Fibroblast of mammary gland (primary cell): ENCODE data around the gene PRKN.

Source experiments
- DNase-seq: peaks from one replicate; pipeline ENCODE4 v3.0.0-alpha.2; 2010; ENCODE audit warnings: low read depth
- H3K4me3 ChIP-seq: 2 replicates; pipeline ENCODE4 v1.5.1; 2011; ENCODE audit warnings: low read depth, mild to moderate bottlenecking, low read length, moderate library complexity; ENCODE audit not compliant: control insufficient read depth
- TF ChIP-seq, protein P1 (sequence below): conservative IDR thresholded peaks from 2 replicates; pipeline ENCODE4 v1.5.1; 2011; ENCODE audit warnings: low read depth, low read length, inconsistent platforms; ENCODE audit not compliant: control insufficient read depth, insufficient read depth

PRKN gene

DNA sequence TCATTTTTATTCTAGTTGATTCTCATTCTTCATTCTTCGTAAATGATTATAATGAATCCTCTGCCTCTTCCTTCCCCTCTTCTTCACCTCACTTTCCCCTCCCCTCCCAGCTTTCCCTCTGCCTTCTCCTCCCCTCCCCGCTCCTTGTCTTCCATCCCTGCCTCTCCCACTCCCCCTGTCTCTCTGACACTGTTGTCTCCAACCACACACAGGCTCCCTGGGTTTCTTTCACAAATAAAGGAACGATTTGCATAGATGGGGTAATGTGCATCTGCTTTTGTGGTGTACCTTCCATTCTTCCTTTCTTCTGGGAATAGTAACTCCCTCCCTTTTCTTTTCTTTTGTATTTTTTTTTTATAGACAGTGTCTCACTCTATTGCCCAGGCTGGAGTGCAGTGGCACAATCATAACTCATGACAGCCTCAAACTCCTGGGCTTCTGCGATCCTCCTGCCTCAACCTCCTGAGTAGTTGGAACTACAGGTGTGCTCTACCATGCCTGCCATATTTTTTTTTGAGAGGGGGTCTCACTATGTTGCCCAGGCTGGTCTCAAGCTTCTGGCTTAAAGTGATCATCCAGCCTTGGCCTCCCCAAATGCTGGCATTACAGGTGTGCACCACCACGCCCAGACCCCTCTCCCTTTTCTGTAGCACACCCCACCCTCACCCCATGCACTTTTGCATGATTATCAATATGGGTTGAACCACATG, 318.6 kb downstream of the PRKN start:
- H3K4me3 ChIP-seq, result no peak overlapping the region
- TF ChIP-seq, protein P1, sequence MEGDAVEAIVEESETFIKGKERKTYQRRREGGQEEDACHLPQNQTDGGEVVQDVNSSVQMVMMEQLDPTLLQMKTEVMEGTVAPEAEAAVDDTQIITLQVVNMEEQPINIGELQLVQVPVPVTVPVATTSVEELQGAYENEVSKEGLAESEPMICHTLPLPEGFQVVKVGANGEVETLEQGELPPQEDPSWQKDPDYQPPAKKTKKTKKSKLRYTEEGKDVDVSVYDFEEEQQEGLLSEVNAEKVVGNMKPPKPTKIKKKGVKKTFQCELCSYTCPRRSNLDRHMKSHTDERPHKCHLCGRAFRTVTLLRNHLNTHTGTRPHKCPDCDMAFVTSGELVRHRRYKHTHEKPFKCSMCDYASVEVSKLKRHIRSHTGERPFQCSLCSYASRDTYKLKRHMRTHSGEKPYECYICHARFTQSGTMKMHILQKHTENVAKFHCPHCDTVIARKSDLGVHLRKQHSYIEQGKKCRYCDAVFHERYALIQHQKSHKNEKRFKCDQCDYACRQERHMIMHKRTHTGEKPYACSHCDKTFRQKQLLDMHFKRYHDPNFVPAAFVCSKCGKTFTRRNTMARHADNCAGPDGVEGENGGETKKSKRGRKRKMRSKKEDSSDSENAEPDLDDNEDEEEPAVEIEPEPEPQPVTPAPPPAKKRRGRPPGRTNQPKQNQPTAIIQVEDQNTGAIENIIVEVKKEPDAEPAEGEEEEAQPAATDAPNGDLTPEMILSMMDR, result no peak
- DNase-seq, result no peak

DNA sequence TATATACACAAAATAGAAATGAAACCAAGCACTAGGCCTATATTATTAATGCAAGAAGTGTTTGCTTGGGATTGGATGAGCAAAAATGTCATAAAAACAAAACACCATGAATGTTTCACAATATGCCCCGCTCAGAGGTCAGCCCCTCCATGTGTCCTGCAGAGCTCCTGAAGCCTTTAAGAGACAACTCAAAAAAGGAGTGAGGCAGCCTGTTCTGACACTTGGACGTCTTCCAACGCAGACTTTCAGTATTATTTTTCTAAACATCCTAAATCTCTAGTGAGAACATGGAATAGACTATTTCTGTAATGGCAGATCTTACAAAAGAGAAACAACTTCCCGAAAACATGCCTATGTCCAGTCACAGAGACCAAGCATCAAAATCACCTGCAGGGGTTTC, 322.6 kb downstream of the PRKN start:
- no peak for DNase-seq
- no peak overlapping the region for H3K4me3 ChIP-seq
- TF ChIP-seq, protein P1, result no peak

DNA sequence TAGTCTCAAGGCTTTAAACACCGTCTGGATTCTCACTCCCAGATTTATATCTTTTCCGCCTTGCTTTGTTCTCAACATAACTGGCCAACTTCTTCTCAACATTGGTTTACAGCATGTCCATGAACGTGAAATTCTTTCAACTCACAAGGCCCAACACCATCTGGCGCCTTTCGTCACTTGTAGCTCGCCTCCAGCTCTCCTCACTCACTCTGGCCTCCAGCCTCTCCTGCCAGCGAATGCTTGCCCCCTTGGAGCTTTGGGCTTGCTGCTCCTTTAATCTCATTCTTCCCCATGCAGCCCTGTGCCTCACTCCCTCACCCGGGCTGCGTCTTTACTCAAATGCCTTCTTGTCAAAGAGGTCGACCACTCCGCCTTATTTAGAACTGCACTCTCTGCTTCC, 324.5 kb downstream of the PRKN start:
- TF ChIP-seq, protein P1, result no peak
- no peak for DNase-seq
- H3K4me3 ChIP-seq, result no peak overlapping the region

DNA sequence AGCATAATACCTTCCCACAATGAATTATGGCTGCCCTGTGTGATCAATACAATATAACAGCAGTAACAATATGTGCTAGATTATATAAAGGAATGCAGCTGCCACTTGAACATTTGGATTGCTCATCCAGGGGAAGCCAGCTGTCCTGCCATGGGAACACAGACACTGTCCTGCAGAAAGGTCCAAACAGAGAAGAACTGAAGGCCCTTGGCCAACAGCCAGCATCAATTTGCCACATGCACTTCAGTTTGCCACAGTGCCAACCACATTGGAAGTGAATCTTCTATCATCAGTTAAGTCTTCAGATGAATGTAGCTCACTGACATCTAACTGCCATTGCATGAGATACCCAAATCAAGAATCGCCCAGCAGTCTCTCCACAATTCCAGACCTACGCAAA, 332.4 kb downstream of the PRKN start:
- no peak for DNase-seq
- no peak overlapping the region for H3K4me3 ChIP-seq
- TF ChIP-seq, protein P1, result no peak

DNA sequence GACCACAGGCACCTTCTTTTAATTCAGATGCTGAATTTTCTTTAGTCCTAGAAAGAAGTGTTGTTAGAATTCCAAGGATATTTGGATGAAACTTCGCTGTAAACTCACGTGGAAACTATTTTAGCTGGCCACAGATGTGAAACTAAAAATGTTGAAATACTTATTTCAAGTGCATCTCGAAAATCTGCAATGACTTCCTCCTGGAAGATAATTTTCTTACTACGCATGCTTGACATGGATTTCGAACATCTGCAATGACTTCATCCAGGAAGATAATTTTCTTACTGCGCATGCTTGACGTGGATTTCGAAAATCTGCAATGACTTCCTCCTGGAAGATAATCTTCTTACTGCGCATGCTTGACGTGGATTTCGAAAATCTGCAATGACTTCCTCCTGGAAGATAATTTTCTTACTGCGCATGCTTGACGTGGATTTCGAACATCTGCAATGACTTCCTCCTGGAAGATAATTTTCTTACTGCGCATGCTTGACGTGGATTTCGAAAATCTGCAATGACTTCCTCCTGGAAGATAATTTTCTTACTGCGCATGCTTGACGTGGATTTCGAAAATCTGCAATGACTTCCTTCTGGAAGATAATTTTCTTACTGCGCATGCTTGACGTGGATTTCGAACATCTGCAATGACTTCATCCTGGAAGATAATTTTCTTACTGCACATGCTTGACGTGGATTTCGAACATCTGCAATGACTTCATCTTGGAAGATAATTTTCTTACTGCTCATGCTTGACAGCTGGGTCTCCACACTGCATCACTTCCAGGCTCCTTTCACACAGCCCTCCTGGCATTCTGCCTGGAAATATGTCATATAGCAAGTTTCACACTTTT, 336.4 kb downstream of the PRKN start:
- DNase-seq, result peak; percentile 99
- peak overlapping the region; percentile 18 for H3K4me3 ChIP-seq

DNA sequence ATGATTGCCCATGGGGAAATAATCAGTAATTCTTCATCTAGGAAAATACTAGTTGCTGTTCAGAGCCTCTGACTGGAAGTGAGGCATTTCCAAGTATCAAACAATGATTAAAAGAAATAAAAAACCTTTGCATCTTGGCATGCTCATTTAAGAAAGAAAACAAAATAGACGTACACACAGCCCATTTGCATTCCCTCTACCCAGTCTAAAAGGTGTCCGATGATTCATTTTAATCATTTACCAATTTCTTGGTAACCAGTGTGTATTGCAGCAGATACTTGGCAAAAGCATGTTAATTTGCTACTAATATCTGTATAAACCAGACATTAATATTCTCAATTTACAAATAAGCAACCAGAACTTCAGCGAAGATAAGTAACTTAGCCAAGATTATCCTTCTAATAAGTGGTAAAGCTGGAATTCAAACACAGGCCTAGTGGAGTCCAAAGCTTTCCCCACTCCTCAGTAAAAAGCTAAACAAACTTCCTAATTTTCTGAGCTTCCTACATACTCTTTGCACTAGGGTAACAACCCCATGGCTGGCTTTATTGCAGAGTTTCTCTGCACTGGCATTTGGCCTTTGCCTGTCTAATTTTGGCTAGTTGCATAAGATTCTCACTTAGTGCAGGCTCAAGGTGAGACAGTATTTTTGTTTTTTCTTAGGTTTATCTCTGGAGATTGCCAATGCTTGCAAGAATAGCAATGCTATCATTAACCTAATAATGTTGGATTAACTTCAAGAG, 338.1 kb downstream of the PRKN start:
- no peak for DNase-seq
- H3K4me3 ChIP-seq, result no peak overlapping the region
- TF ChIP-seq, protein P1, result no peak

DNA sequence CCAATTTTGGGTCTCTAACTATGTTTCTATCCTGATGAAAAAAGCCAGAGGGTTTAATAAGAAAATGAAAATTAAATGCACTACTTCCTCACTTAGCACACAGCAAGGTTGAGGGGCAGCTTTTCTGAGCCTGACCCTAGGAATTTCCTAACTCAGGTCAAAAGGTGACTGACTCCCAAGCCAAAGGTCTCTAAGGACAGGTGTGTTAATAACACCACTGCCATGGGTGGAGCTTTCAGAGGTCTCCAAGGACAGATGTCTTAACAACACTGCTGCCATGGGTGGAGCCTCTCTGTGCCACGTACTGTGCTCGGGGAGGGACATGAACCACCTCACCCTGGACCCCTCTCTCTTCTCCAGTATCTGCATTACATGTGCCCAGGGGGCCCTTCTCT, 339.2 kb downstream of the PRKN start:
- TF ChIP-seq, protein P1, result no peak
- no peak overlapping the region for H3K4me3 ChIP-seq
- no peak for DNase-seq
